GM15510 (cell line): ENCODE results near the gene ACSS1.

Source experiments
- POLR2A ChIP-seq: IDR thresholded peaks from 3 replicates; pipeline ENCODE4 v1.6.1; 2011; ENCODE audit warnings: borderline replicate concordance; ENCODE audit not compliant: insufficient read length; ENCODE audit errors: extremely low read depth

Gene ACSS1

GRCh38 chr20:24995741-24996448, 62.0 kb downstream of the ACSS1 start:
- TF ChIP-seq POLR2A: no peak

- no peak for TF ChIP-seq POLR2A
Measured at GRCh38 chr20:24994470-24995368, 63.2 kb downstream of the ACSS1 start.

GRCh38 chr20:24994186-24994465, 63.8 kb downstream of the ACSS1 start:
- no peak for TF ChIP-seq POLR2A

GRCh38 chr20:24993337-24994185, 64.4 kb downstream of the ACSS1 start:
- no peak for TF ChIP-seq POLR2A

- TF ChIP-seq POLR2A: peak; percentile 98
Measured at GRCh38 chr20:24992487-24993205, 65.3 kb downstream of the ACSS1 start, which contains the start of gene APMAP. Gene APMAP, minus strand, starts transcription at chr20:24992751. Its CDS starts 63 bp downstream, at chr20:24992688.

GRCh38 chr20:24991897-24992486, 65.9 kb downstream of the ACSS1 start:
- TF ChIP-seq POLR2A: no peak

- TF ChIP-seq POLR2A: no peak
Measured at GRCh38 chr20:24990810-24991252, 67.1 kb downstream of the ACSS1 start.

DNA sequence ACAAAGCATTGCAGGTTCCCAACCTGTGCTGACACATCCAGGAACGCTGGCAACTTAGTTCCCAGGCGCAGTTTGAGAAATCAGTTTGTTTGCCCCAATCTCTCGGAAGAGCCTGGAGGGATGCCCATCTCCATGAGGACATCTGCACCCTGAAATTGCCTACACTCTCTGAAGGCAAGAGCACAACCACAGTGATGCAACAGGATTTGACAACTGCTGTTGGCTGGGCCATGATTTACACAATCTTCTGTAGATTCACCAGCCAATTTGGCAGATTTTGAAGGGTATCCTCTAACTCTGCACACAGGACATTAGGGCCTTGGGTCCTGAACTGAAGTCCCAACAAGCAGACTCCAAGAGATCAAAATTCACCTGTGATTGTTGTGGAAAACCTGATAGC, 68.8 kb downstream of the ACSS1 start:
- TF ChIP-seq POLR2A: no peak

GRCh38 chr20:24987873-24988835, 69.8 kb downstream of the ACSS1 start:
- TF ChIP-seq POLR2A: no peak

DNA sequence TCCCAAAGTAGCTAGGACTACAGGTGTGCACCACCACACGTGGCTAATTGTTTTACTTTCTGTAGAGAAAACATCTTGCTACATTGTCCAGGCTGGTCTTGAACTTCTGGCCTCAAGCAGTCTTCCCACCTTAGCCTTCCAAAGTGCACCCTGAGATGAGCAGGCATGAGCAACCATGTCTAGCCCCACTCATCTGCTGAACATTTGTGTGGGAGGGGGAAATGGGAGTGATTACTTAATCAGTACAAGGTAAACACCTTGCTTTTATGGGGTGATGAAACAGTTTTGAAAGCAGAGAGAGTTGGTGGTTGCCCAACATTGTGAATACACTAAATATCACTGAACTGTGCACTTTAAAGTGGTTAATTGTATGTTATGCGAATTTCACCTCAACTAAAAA, 70.7 kb downstream of the ACSS1 start:
- TF ChIP-seq POLR2A: no peak

GRCh38 chr20:24986436-24987015, 71.4 kb downstream of the ACSS1 start:
- no peak for TF ChIP-seq POLR2A

- TF ChIP-seq POLR2A: no peak
Measured at GRCh38 chr20:24985802-24986201, 72.1 kb downstream of the ACSS1 start.

DNA sequence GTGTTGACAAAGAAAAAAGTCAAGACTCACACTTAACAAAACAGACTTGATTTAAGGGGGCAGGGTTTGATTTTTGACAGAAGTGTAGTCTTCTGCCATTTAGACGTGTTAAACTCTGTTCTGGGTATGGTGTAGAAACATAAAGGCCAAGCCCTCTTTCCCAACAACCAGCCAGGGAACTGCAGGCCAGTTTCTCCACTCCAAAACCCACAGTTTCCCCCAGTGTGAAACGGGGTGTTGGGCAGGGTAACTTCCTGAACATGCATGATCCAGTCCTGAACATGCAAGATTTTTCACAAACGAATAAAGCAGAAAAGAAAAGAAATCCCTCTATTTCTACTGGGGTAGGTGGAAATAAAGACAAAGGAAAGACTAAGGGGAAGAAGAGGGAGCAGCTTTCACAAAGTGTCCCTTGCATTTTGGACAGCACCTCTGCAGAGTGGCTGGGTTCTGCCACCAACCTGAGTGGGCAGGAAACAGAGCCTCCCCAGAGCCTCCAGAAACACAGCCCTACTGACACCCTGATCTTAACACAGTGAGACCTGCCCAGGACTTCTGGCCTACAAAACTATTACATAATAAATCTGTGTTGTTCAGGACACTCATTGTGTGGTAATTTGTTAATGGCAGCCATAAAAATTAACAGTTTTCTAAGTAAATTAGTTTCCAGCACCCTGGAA, 72.8 kb downstream of the ACSS1 start:
- no peak for TF ChIP-seq POLR2A

- no peak for TF ChIP-seq POLR2A
Measured at GRCh38 chr20:24983896-24984295, 74.0 kb downstream of the ACSS1 start.
